Hepatocyte (in vitro differentiated cells): ENCODE data around the gene ZNF774. TPM values are rescaled to one million over a fixed set of nuclear protein-coding genes. Genes with fewer than 3 reads are reported as not detected.
"Not testable (repeated sequence)": the region's sequence is repeated elsewhere in the genome, so short reads cannot be mapped to it uniquely, and the experiment has no call there.

Source experiments
- DNase-seq: peaks from one replicate; pipeline ENCODE4 v3.0.0-alpha.2; 2016; ENCODE audit warnings: low spot score
- H2AFZ ChIP-seq: fragments of 200-600 bp; sonication (generic); 2 replicates; pipeline ENCODE4 v1.6.0; 2016; ENCODE audit warnings: antibody characterized with exemption, mild to moderate bottlenecking
- H3K27ac ChIP-seq: fragments of 200-600 bp; sonication (generic); 2 replicates; pipeline ENCODE4 v1.5.1; 2016; ENCODE audit warnings: mild to moderate bottlenecking
- H3K27me3 ChIP-seq: fragments of 200-600 bp; sonication (generic); 2 replicates; pipeline ENCODE4 v1.6.1; 2016
- H3K36me3 ChIP-seq: fragments of 200-600 bp; sonication (generic); replicated peaks from 2 replicates; pipeline ENCODE4 v1.5.1; 2016; ENCODE audit warnings: low read depth; ENCODE audit not compliant: insufficient read depth
- H3K4me1 ChIP-seq: fragments of 200-600 bp; sonication (generic); 2 replicates; pipeline ENCODE4 v1.5.1; 2016; ENCODE audit warnings: mild to moderate bottlenecking, moderate library complexity; ENCODE audit not compliant: insufficient read depth
- H3K4me2 ChIP-seq: fragments of 200-600 bp; sonication (generic); 2 replicates; pipeline ENCODE4 v1.6.0; 2016
- H3K4me3 ChIP-seq: fragments of 200-600 bp; sonication (generic); 2 replicates; pipeline ENCODE4 v1.5.1; 2016; ENCODE audit warnings: mild to moderate bottlenecking
- H3K79me2 ChIP-seq: fragments of 200-600 bp; sonication (generic); 2 replicates; pipeline ENCODE4 v1.6.0; 2017; ENCODE audit warnings: mild to moderate bottlenecking
- H3K9me2 ChIP-seq: fragments of 200-600 bp; sonication (generic); replicated peaks from 2 replicates; pipeline ENCODE4 v1.6.0; 2017; ENCODE audit warnings: mild to moderate bottlenecking; ENCODE audit not compliant: insufficient read depth
- H3K9me3 ChIP-seq: fragments of 200-600 bp; sonication (generic); 2 replicates; pipeline ENCODE4 v1.5.1; 2016; ENCODE audit warnings: low read depth, mild to moderate bottlenecking
- H4K20me1 ChIP-seq: fragments of 200-600 bp; sonication (generic); 2 replicates; pipeline ENCODE4 v1.6.0; 2016; ENCODE audit warnings: mild to moderate bottlenecking; ENCODE audit not compliant: insufficient read depth, poor library complexity, severe bottlenecking
- EZH2 ChIP-seq: fragments of 200-600 bp; sonication (generic); IDR thresholded peaks from 2 replicates; pipeline ENCODE4 v1.6.1; 2016; ENCODE audit warnings: antibody characterized with exemption, mild to moderate bottlenecking, borderline replicate concordance
- EZH2phosphoT487 ChIP-seq: fragments of 200-600 bp; sonication (generic); IDR thresholded peaks from one replicate; pipeline ENCODE4 v1.6.1; 2018; ENCODE audit warnings: antibody characterized with exemption, mild to moderate bottlenecking, low read depth, moderate library complexity; ENCODE audit not compliant: unreplicated experiment, severe bottlenecking
- WGBS: methylation state at CpG from one replicate; pipeline ENCODE4 v1.1.6; 2016; ENCODE audit warnings: low lambda C conversion rate; ENCODE audit errors: missing lambda C conversion rate; 5-methylcytosine and 5-hydroxymethylcytosine counted together
- polyA plus RNA-seq: library from polyadenylated mRNA; unstranded; fragments of >200 nt; fragmentation: Nextera tagmentation; extraction: Ambion mirVana; gene quantifications from 2 replicates; pipeline ENCODE4 v1.2.1, GENCODE V29; 2016
- total RNA-seq: library from RNA; depleted of rRNA; stranded (reverse); fragments of >200 nt; gene quantifications from 2 replicates; pipeline ENCODE4 v1.2.3, GENCODE V29; 2014
- TF ChIP-seq, protein P1 (sequence below): fragments of 200-600 bp; sonication (generic); IDR thresholded peaks from 2 replicates; pipeline ENCODE4 v1.5.1; 2016; ENCODE audit warnings: antibody characterized with exemption, mild to moderate bottlenecking; ENCODE audit not compliant: poor library complexity

Gene ZNF774
- total RNA-seq (2.1 and 4.1 TPM in 2 replicates), polyA plus RNA-seq (2.1 and 2.3 TPM in 2 replicates)

DNA sequence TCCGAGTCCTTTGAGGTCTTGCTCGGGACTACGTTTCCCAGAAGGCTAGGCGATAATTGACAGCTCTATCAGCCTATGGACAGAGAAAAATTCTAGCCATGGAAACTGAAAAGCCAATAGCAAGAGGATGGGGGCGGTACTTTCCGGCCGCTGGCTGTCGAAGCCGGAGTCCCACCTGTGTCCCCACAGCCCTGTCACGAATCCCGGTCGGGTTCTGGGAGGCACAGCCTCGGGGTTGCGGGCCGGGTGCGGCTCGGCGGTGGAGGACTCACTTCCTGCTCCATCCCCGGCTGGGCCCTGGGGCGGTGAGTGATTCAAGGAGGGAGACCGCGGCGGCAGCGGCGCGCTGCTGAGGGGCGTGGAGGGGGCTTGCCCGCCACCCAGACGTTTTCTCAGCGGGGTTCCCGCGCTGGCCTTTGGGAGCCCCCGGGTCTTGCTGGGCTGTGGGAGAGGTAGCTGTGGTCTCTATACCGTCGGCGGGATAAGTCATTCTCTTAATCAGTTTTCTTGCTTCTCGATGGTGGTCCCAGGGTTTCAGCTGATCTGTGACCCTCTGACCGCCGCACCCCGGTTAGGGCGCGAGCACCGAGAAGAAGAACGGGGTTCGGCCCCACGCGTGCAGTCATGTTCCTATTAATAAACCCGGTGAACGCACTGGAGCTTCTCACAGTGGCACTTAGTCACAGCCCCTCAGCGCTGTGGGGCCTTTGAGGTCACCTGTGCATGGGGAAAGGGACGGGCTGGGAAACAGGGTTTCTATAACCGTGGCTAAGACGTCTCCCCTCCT lies at the start of gene ZNF774:
ZNF774 (plus strand) TSS at position 178 of the 787 bp plus-strand sequence. CDS start 2,377 bp downstream, outside the sequence.
- TF ChIP-seq EZH2 (no peak), EZH2phosphoT487 (no peak)
- TF ChIP-seq, protein P1, sequence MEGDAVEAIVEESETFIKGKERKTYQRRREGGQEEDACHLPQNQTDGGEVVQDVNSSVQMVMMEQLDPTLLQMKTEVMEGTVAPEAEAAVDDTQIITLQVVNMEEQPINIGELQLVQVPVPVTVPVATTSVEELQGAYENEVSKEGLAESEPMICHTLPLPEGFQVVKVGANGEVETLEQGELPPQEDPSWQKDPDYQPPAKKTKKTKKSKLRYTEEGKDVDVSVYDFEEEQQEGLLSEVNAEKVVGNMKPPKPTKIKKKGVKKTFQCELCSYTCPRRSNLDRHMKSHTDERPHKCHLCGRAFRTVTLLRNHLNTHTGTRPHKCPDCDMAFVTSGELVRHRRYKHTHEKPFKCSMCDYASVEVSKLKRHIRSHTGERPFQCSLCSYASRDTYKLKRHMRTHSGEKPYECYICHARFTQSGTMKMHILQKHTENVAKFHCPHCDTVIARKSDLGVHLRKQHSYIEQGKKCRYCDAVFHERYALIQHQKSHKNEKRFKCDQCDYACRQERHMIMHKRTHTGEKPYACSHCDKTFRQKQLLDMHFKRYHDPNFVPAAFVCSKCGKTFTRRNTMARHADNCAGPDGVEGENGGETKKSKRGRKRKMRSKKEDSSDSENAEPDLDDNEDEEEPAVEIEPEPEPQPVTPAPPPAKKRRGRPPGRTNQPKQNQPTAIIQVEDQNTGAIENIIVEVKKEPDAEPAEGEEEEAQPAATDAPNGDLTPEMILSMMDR = no peak
- Histone ChIP-seq H3K4me1 (no peaks in the 10 kb centered on the region), H3K4me2 (peak within 1 kb of the TSS; percentile 79), H3K79me2 (peaks cover 6% of the 10 kb centered on the region), H3K27me3 (no peaks in the 10 kb centered on the region), H4K20me1 (no peaks in the 10 kb centered on the region), H3K9me3 (no peaks in the 10 kb centered on the region), H2AFZ (peak within 1 kb of the TSS; percentile 77), H3K27ac (peak within 1 kb of the TSS; percentile 70), H3K4me3 (peak within 1 kb of the TSS; percentile 47), H3K36me3 (no peaks in the 10 kb centered on the region), H3K9me2 (no peaks in the 10 kb centered on the region)
- peak; percentile 96 for DNase-seq
- 1% methylated on average over 51 of the region's 53 CpGs for WGBS

DNA sequence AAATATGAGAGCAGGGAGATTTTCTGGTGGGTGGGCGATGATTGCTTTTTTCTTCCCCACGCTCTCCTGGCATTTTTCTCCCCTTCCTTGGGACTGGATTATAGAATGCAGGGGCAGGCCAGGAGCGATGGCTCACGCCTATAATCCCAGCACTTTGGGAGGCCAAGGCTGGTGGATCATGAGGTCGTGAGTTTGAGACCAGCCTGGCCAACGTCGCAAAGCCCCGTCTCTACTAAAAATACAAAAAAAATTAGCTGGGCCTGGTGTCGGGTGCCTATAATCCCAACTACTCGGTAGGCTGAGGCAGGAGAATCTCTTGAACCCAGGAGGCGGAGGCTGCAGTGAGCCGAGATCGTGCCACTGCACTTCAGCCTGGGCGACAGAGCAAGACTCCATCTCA lies 46.7 kb upstream of the ZNF774 start:
- H3K27me3 ChIP-seq, H2AFZ ChIP-seq, H3K9me2 ChIP-seq, H3K4me3 ChIP-seq, H4K20me1 ChIP-seq, H3K79me2 ChIP-seq, H3K9me3 ChIP-seq, H3K27ac ChIP-seq, DNase-seq, H3K4me2 ChIP-seq, H3K4me1 ChIP-seq, H3K36me3 ChIP-seq: not testable (repeated sequence)
- WGBS = 95% methylated on average over 14 of the region's 14 CpGs

- no peak overlapping the region for H2AFZ ChIP-seq
- no peaks in the 10 kb centered on the region for H3K36me3 ChIP-seq
- no peak overlapping the region for H3K4me2 ChIP-seq
- H4K20me1 ChIP-seq = no peaks in the 10 kb centered on the region
- no peak overlapping the region for H3K27ac ChIP-seq
- H3K9me2 ChIP-seq = no peaks in the 10 kb centered on the region
- no peaks in the 10 kb centered on the region for H3K9me3 ChIP-seq
- H3K4me3 ChIP-seq = no peak overlapping the region
- no peaks in the 10 kb centered on the region for H3K79me2 ChIP-seq
- TF ChIP-seq EZH2phosphoT487 (no peak), EZH2 (no peak)
- TF ChIP-seq, protein P1 = no peak
- 89% methylated on average over 3 of the region's 3 CpGs for WGBS
- no peak for DNase-seq
- H3K4me1 ChIP-seq = peaks cover 6% of the 10 kb centered on the region
- no peaks in the 10 kb centered on the region for H3K27me3 ChIP-seq
Measured at GRCh38 chr15:90305932-90306331, 46.2 kb upstream of the ZNF774 start.

DNA sequence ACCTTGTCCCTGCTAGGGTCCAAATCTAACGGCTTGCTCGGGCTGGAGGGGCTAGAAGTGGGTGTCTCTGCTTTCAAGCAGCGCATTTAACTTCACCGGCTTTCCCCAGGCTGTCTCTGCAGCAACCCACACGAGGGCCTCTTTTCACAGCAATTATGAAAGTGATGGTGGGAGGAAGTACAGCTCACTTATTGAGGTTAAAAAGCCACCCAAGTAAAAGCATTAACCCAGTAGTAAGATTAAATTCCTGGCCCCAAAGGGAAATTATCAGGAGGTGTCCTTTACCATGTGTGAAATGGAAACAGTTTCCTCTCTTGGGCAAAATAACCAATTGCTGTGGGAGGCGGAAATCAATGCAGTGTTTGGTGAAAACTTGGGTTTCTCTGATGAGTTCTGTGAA lies 45.5 kb upstream of the ZNF774 start:
- WGBS = 60% methylated on average over 6 of the region's 6 CpGs
- Histone ChIP-seq H4K20me1 (no peaks in the 10 kb centered on the region), H3K9me3 (no peaks in the 10 kb centered on the region), H2AFZ (no peak overlapping the region), H3K27me3 (no peaks in the 10 kb centered on the region), H3K4me2 (no peak overlapping the region), H3K36me3 (no peaks in the 10 kb centered on the region), H3K9me2 (no peaks in the 10 kb centered on the region), H3K27ac (no peak overlapping the region), H3K4me3 (no peak overlapping the region), H3K4me1 (peaks cover 6% of the 10 kb centered on the region), H3K79me2 (no peaks in the 10 kb centered on the region)
- DNase-seq = no peak
- TF ChIP-seq EZH2phosphoT487 (no peak), EZH2 (no peak)
- TF ChIP-seq, protein P1 = no peak
